GM21529 (cell line): ENCODE results near the gene KIF26B.
"Not testable (repeated sequence)": the region's sequence is repeated elsewhere in the genome, so short reads cannot be mapped to it uniquely, and the experiment has no call there.

Source experiments
- ATAC-seq: cut with Tn5 transposase; IDR thresholded peaks from one replicate; pipeline ENCODE4 v1.9.1; 2021; ENCODE audit not compliant: unreplicated experiment

KIF26B gene

DNA sequence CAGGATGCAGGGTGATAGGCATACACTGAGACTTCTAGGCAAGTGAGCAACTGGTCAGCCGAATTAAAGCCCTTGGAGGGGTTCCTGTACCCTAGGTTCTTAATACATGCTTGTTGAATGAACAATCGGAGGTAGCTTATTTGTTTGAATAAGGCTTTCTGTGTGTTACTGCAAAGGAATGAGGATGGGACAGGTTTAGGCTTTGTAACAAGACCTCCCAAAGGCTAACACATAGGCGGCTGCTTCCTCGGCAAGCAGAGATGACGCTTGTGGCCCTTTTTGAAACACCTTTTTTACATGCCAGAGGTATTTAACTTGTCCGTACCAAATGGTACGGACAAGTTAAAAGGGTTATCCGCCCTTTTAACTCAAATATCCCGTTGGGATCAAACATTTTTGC, 511.6 kb downstream of the KIF26B start:
- ATAC-seq = no peak

DNA sequence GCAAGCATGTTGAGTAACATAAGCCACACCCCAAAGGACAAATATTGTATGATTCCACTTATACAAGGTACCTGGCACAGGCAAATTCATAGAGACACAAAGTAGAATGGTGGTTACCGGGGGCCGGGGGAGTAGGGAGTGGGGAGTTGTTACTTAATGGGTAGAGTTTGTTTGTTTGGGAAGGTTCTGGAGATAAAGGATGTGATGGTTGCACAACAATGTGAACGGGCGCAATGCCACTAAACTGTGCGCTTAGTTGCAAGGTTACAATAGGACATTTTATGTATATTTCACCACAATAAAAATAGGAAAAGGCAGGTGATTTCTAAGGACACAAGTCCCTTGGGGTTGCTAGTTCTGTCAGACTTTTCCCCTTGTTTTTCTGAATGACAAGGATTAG, 516.6 kb downstream of the KIF26B start:
- ATAC-seq = no peak

DNA sequence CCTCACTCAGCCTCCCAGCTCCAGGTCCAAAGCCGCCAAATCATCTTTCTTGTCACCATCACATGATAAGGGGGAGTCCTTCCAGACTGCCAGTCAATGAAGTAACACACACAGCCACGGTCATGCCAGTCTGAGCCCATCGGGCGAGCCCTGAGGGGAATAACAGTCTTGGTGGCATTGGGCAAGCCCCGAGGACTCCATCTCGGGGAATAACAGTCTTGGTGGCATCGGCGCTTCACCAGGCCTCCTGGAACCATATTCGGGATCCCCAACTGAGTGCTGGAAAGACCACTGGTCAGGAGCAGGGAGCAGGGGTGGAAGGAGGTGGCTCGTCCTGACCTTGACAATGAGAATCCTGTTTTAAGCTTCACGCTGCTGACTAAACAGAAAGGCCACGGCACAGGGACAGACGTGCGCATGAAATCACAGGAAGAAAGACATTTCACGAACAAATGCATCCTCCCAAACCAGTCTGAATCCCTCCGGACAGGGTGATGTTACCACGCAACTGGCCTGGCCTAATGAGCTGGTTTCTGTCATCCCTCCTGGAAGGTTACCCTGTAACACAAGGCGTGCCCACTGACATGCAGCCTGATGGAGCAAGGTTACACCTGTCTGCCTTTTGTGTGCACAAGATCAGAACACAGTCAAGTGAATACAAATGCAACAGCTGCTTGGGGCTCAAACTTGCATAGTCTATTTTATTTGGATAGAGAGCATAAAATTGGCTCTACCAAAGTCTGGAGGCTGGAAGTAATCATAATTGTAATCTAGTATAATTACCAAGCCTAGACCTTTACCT, 517.4 kb downstream of the KIF26B start:
- ATAC-seq = no peak

DNA sequence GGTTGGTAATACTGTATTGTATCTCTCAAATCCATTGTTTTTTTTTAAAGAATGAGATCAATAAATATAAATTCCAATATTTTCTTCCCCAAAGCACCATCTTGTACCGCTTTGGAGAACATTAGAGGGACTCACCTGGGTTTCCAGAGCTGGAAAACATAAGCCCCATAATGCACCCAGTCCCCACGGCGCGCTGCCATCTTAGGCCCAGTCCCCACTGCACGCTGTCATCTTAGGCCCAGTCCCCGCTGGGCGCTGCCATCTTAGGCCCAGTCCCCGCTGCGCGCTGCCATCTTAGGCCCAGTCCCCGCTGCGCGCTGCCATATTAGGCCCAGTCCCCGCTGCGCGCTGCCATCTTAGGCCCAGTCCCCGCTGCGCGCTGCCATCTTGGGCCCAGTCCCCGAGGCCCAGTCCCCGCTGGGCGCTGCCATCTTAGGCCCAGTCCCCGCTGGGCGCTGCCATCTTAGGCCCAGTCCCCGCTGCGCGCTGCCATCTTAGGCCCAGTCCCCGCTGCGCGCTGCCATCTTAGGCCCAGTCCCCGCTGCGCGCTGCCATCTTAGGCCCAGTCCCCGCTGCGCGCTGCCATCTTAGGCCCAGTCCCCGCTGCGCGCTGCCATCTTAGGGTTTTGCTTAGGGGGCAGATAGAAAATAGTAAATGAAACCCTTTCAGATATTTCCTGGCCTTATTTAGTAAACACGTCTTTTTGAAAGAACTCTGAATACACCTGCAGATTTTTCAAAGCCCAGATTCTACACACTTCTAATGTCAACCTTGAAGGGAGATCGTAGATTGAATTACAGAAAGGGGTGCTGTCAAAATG, 518.3 kb downstream of the KIF26B start:
- not testable (repeated sequence) for ATAC-seq

DNA sequence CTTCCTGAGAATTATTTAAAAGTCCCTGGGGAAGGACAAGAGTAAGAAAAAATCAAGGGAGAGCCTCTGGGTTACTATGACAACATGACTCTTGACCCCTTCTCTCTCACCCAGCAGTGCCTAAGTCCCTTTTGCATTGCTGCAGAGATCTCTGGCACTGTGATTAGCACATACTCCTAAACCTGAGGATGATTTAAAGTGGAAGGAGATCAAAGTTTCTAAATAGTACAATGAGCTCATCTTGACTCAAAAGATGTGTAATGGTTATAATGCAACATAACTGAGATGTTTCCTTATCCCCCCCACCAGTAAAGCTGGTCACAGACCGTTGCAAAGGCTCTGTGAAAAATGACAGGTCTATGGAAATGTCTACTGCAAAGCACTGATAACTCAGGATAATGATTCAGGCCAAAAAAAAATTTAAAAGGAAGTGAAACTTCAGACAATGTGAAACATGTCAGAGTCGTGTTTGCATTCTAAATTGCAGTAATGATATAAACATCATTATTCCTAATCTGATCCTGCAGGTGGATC, 519.2 kb downstream of the KIF26B start:
- peak; percentile 77 for ATAC-seq

DNA sequence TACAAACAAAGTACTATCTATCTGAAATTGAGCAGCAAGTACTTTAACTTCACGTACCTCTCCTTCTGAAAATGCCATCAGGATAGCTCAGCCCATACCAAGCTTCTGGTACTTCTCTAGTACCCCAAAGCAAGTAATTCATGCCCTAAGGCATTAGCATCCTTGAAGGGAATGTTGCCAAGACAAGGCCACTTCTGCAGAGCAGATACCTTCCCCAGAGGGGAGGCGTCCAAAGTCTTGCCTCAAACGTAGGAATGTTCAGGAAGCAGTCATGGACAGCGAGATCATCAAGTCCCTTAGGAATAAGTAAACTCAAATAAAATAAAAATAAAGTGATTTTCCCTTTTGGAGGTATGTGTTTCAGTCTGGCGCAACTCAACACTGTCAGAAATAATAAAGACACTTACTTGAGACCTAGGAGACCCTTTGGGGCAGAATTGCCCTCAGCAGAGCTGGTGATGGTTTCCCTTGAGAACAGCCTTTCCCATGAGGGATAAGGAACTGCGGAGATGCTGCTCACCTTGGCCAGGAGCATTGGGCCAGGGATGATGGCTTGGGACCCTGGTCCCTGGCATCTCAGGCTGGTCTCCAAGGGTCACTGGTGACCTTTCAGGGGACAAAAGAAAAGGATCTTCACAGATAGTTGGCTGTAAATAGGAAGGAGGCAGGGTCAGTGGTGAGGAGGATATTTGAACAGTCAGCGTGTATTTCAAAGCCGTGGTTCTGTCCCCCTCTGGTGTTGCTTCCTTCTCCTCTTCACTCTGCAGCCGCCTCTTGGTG, 522.9 kb downstream of the KIF26B start:
- no peak for ATAC-seq

DNA sequence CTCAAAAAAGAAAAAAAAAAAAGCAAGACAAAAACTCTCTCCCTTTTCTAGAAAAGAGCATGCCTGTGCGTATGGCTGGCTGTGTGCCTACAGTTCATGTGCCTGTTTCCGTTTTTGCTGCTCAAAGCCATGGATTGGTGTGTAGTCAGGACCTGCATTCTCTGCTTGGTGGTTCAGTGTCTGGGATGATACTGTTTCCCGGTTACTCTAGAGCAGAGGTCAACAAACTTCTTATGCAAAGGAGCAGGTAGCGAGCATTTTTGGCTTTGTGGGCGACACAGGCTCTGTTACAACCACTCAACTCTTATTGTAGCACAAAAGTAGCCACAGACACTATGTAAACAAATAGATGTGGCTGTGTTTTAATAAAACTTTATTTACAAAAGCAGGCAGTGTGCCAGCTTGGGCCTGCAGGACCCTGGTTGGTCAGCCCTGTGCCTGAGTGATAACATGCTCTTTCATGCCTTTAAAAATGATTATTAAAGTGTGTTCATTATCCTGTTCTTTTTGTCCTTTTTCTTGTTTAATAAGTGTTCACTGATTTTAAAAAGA, 524.2 kb downstream of the KIF26B start:
- ATAC-seq = no peak

DNA sequence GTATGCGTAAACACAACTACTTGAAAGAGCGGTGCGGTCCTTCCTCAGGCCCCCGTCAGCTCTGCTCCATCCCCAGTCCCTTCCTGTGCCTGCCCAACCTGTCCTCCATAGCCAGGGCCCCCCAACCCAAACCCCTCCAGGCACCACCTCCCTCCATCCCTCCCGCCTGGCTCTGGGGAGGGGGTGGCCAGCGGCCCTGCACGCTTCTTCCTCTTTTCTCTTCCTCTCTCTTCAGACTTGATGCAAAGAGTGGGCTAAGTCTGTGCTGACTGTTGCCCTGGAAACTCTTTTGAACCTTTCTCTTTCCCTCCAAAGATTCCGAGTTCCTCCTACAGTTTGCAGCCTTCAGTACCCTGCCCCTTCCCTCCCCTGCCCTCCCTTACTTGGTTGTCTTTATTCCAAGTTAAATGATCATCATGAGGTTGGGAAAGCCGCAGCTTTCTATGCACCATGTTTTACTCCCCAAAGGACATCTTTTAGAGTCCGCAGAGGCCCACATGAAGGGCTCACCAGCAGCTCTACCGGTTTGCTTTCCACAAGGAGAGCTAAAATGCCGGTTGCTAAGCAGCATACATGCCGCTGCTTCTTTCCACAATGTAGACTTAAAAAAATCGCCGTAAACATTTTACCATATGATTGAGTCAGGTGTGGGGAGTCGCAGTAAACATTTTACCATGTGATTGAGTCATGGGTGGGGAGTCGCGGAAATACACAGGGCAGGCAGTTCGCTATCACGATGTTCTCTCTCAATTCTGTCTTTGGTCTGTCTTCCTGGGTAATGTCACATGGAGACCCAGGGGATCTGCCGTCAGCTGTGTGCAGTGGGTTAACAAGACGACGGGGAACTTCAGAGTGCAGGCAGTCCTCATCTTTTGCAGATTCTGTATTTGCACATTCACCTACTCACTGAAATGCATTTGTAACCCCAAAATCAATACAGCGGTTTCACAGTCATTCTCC, 525.3 kb downstream of the KIF26B start:
- ATAC-seq = no peak

DNA sequence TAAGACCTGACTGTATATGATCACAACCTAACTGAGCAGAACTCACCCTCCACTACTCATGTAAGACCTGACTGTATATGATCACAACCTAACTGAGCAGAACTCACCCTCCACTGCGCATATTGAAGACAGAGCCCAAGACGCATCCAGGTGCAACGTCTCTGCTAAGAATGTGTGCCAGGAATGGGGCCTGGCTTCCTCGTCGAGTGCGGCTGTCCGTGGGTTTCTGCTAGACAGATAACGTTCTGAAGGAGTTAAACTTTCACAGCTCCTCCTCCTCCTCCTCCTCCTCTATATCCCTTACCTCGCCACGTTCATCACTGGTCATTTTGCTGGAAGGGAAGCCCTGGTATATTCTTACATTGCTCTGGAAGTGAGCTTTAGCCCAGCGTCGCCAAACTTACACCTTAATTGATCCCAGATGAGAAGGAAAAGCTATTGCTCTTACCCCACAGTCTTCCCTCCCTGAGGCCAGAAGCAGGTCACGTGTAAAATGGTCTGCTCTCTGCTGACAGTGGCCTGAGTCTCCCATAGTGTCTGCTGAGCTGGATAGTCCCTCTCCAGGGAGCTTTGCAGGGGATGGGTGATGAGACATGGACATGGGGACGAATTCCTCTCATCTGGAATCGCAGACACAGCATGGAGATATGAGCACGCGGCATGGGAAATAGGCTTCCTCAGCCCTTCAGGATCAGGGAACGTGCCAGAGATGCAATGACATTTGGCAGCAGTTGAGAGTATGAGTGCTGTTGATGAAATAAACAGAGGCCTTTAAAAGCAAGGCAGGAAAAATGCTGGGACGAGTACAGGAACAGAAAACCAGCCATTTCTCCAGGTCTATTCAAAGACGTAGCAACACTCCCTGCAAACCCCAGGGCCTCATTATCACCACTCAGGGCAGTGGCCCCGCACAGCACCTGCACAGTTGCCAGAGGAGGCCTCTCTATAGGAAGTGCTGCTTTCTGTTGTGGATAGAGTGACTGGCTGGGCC, 528.1 kb downstream of the KIF26B start:
- ATAC-seq = no peak

DNA sequence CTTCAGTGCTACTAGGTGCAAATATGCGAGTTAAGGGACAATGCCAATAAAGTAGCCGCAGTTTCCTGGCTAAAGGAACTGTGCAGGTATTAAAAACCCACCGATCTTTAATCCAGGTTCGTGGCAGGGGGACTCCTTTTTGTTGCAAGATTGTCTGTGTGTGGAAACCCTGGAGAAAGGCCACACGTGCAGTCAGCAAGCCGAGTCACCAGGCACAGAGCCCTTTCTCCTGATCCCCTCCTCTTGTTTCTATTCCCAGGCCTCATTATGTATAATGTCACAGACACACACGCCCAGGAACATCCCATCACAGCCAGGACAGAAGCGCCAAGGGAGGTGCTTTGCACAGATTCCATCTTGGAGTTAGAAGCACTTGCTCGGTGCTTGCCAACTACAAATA, 528.9 kb downstream of the KIF26B start:
- ATAC-seq = no peak

DNA sequence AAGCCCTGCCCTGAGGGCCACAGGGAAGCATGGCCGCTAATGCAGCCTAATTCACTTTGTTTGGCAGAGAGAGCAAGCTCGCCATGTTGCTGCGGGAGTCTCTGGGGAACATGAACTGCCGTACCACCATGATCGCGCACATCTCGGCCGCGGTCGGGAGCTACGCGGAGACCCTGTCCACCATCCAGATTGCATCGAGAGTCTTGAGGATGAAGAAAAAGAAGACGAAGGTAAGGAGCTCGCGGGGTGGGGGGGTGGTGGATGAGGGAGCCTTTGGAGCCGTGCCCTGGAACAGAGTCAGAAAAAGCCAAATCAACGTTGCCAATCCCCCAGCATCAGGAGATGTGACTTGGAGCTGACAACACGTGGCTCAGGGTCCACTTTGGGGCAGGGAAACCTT, 529.4 kb downstream of the KIF26B start:
- no peak for ATAC-seq

DNA sequence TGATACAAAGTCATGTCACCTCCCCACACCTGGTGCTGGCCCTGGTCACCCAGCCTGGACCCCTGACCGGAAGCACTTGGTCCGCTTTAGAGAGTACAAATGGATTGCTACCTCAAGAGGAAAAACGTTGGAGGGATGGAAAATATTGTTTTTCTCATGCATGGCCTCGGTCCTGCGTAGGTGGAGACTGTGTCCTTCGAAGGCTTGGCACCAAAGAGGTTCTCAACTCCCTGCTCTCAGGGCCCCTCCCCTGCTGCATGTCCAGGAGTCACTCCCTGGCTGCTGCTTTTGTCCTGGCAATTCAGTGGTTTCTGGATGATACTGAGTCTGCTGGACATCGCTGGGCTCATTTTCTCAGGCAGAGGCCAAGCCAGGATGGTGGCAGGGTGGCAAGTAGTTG, 529.8 kb downstream of the KIF26B start:
- ATAC-seq = no peak

DNA sequence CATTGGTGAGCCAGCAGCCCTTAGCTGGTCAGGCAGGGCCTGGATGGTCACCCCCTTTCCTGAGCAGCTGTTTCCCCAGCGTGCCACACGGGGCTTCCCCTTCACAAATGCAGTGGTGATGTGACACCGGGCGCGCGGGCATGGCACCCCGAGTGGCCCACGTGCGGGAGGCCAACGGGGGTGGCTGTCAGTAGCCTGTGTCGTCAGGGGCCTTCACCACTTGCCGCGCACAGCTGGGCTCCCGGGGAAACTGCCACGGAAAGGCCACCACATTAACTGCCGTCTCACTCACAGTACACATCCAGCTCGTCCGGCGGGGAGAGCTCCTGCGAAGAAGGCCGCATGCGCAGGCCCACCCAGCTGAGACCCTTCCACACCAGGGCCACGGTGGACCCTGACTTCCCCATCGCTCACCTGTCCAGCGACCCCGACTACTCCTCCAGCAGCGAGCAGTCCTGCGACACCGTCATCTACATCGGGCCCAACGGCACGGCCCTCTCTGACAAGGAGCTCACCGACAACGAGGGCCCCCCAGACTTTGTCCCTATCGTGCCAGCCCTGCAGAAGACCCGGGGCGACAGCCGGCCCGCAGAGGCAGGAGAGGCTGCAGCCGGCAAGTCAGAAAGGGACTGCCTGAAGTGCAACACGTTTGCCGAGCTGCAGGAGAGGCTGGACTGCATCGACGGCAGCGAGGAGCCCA, 530.5 kb downstream of the KIF26B start:
- ATAC-seq = no peak

DNA sequence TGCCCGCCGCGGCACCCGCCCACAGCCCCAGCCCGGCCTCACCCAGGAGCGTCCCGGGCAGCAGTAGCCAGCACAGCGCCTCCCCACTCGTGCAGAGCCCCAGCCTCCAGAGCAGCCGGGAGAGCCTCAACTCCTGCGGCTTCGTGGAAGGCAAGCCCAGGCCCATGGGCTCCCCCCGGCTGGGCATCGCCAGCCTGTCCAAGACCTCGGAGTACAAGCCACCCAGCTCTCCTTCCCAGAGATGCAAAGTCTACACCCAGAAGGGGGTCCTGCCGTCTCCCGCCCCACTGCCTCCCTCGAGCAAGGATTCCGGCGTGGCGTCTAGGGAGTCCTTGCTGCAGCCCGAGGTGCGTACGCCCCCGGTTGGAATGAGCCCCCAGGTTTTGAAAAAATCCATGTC, 531.2 kb downstream of the KIF26B start:
- no peak for ATAC-seq

DNA sequence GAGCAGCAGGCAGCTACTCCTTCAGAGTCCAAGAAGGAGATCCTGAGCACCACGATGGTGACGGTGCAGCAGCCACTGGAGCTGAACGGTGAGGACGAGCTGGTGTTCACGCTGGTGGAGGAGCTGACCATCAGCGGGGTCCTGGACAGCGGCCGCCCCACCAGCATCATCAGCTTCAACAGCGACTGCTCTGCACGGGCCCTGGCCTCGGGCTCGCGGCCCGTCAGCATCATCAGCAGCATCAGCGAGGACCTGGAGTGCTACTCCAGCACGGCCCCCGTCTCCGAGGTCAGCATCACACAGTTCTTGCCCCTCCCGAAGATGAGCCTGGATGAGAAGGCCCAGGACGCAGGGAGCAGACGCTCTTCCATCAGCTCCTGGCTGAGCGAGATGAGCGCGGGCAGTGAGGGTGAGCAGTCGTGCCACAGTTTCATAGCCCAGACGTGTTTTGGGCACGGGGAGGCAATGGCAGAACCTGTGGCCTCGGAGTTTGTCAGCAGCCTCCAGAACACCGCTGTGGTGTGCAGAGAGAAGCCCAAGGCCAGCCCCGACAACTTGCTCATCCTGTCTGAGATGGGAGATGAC, 531.8 kb downstream of the KIF26B start:
- no peak for ATAC-seq

DNA sequence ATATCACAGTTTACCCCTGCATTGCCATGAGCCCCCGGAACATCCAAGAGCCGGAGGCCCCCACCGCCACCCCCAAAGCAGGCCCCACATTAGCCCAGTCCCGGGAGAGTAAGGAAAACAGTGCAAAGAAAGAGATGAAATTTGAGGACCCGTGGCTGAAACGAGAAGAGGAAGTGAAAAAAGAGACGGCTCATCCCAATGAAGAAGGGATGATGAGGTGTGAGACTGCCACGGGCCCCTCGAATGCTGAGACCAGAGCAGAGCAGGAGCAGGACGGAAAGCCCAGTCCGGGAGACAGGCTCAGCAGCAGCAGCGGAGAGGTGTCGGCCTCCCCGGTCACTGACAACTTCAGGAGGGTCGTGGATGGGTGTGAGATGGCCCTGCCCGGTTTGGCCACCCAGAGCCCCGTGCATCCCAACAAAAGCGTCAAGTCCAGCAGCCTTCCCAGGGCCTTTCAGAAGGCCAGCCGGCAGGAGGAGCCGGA, 532.4 kb downstream of the KIF26B start:
- ATAC-seq = no peak
